Measurements from ENCODE around the gene RBM11.
A peak's percentile ranks its signal among the peaks of the same experiment; 100 is the strongest.
"Not testable (repeated sequence)": the region's sequence is repeated elsewhere in the genome, so short reads cannot be mapped to it uniquely, and the experiment has no call there.

The RBM11 gene

GRCh38 chr21:14215971-14216641 lies at the start of gene RBM11:
Gene RBM11, plus strand, starts transcription at chr21:14216157. Its CDS starts 30 bp downstream, at chr21:14216187.
- DNase-seq, result peak; percentile 67 to 68

- DNase-seq, result not testable (repeated sequence)
Observed at GRCh38 chr21:14166463-14167223, 49.3 kb upstream of the RBM11 start.

GRCh38 chr21:14206222-14206621 lies 9.7 kb upstream of the RBM11 start:
- DNase-seq, result no peak

- DNase-seq, result no peak
Observed at GRCh38 chr21:14210738-14211137, 5.2 kb upstream of the RBM11 start, which contains the start of gene LIPI. Gene LIPI, minus strand, starts transcription at chr21:14210955. Its CDS starts 110 bp downstream, at chr21:14210845.

- no peak for DNase-seq
Observed at GRCh38 chr21:14213164-14213563, 2.8 kb upstream of the RBM11 start.

GRCh38 chr21:14223365-14223764 lies 7.4 kb downstream of the RBM11 start:
- no peak for DNase-seq

GRCh38 chr21:14229399-14229798 lies 13.4 kb downstream of the RBM11 start:
- DNase-seq, result no peak

GRCh38 chr21:14235101-14235500 lies 19.1 kb downstream of the RBM11 start:
- no peak for DNase-seq

GRCh38 chr21:14236180-14236579 lies 20.2 kb downstream of the RBM11 start:
- DNase-seq, result no peak

GRCh38 chr21:14239281-14239680 lies 23.3 kb downstream of the RBM11 start:
- DNase-seq, result no peak

GRCh38 chr21:14241297-14241696 lies 25.3 kb downstream of the RBM11 start:
- DNase-seq, result no peak

- no peak for DNase-seq
Observed at GRCh38 chr21:14243461-14243860, 27.5 kb downstream of the RBM11 start.

- DNase-seq, result no peak
Observed at GRCh38 chr21:14243874-14244273, 27.9 kb downstream of the RBM11 start.

GRCh38 chr21:14244911-14245310 lies 29.0 kb downstream of the RBM11 start:
- DNase-seq, result no peak

- no peak for DNase-seq
Observed at GRCh38 chr21:14245711-14246110, 29.8 kb downstream of the RBM11 start.

GRCh38 chr21:14251336-14251735 lies 35.4 kb downstream of the RBM11 start:
- no peak for DNase-seq

- peak in 1 of 2 experiments; percentile 36 for DNase-seq
Observed at GRCh38 chr21:14259747-14260146, 43.8 kb downstream of the RBM11 start.

- no peak for DNase-seq
Observed at GRCh38 chr21:14260174-14260764, 44.3 kb downstream of the RBM11 start.

- DNase-seq, result no peak
Observed at GRCh38 chr21:14262039-14262438, 46.1 kb downstream of the RBM11 start.

GRCh38 chr21:14263879-14264278 lies 47.9 kb downstream of the RBM11 start:
- DNase-seq, result no peak

GRCh38 chr21:14265023-14265422 lies 49.1 kb downstream of the RBM11 start:
- no peak for DNase-seq

GRCh38 chr21:14267076-14267475 lies 51.1 kb downstream of the RBM11 start:
- DNase-seq, result no peak

GRCh38 chr21:14270631-14271030 lies 54.7 kb downstream of the RBM11 start:
- DNase-seq, result no peak

- DNase-seq, result no peak
Observed at GRCh38 chr21:14271053-14271452, 55.1 kb downstream of the RBM11 start.

Data from NCI-H1930 (cell line).